WERI-Rb-1 (cell line): Measurements from ENCODE around the gene MRPS35.

ENCODE experiments used
- DNase-seq: peaks from one replicate; pipeline ENCODE4 v3.0.0-alpha.2; 2020
- H3K27ac ChIP-seq: fragments of 250-450 bp; sonication (Bioruptor Pico); 2 replicates; pipeline ENCODE4 v1.5.1; 2020; ENCODE audit warnings: mild to moderate bottlenecking, moderate library complexity
- H3K27me3 ChIP-seq: fragments of 250-450 bp; sonication (Bioruptor Pico); 2 replicates; pipeline ENCODE4 v1.5.1; 2021; ENCODE audit warnings: mild to moderate bottlenecking, low read depth, moderate library complexity; ENCODE audit not compliant: insufficient read depth, severe bottlenecking
- H3K36me3 ChIP-seq: fragments of 250-450 bp; sonication (Bioruptor Pico); 2 replicates; pipeline ENCODE4 v1.5.1; 2020; ENCODE audit warnings: mild to moderate bottlenecking, moderate library complexity
- H3K4me3 ChIP-seq: 2 replicates; pipeline ENCODE4 v1.5.1; 2011; ENCODE audit warnings: low read depth, mild to moderate bottlenecking, control low read depth, low read length
- H3K9me3 ChIP-seq: fragments of 250-450 bp; sonication (Bioruptor Pico); 2 replicates; pipeline ENCODE4 v1.5.1; 2021; ENCODE audit warnings: mild to moderate bottlenecking, moderate library complexity; ENCODE audit not compliant: severe bottlenecking
- CTCF ChIP-seq: IDR thresholded peaks from 2 replicates; pipeline ENCODE4 v1.5.1; 2011; ENCODE audit warnings: low read depth, mild to moderate bottlenecking, control low read depth, inconsistent platforms, low read length

MRPS35 gene

DNA sequence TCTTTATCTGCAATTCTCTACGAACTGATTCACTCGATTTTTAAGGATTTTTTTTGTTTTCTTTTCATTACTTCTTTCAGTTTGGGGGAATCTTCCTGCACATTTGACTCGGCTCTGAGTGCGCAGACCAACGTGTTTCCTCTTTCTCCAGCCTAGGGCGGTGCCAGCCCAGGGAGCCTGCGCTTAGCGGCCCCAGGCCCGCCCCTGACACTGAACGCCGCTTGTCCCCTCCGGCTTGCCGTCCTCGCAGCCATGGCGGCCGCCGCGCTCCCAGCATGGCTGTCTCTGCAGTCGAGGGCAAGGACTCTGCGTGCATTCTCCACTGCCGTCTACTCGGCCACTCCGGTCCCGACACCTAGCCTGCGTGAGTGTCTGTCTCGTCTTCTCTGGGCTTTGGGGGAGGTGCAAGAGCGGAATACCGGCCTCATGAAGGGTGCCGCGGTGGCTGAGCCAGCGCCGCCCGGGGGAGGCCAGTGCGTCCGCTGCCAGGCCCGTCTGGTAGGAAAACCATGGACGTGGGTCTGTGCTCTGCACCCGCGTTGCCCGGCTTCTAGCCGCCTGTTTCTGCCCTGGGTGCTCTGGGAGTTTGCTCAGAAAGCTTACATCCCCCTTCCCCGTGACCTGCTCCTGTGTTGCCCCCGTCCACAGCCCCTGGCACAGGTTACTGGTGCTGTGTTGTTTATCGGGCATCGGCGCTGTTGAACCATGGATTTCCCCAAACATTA lies at the start of gene MRPS35:
MRPS35 (plus strand) TSS at position 241 of the 725 bp plus-strand sequence; CDS start at position 253, 12 bp downstream.
- no peaks in the 10 kb centered on the region for H3K9me3 ChIP-seq
- no peak for TF ChIP-seq CTCF
- DNase-seq: peak; percentile 89

GRCh38 chr12:27665704-27666103 lies 44.9 kb upstream of the MRPS35 start:
- no peak overlapping the region for H3K4me3 ChIP-seq
- no peaks in the 10 kb centered on the region for H3K9me3 ChIP-seq
- H3K36me3 ChIP-seq: peaks cover 4% of the 10 kb centered on the region; the same call in 1 of the 2 replicates
- TF ChIP-seq CTCF: no peak
- DNase-seq: no peak
- no peak overlapping the region for H3K27ac ChIP-seq
- H3K27me3 ChIP-seq: no peaks in the 10 kb centered on the region

More for the DNA sequence above, at the start of gene MRPS35:
- Histone ChIP-seq H3K36me3 (peaks cover 17% of the 10 kb centered on the region), H3K27me3 (no peaks in the 10 kb centered on the region), H3K4me3 (peak within 1 kb of the TSS; percentile 100), H3K27ac (peak within 1 kb of the TSS; percentile 81)

GRCh38 chr12:27666510-27666909 lies 44.1 kb upstream of the MRPS35 start:
- DNase-seq: no peak
- H3K27me3 ChIP-seq: no peaks in the 10 kb centered on the region
- H3K36me3 ChIP-seq: peaks cover 4% of the 10 kb centered on the region; the same call in 1 of the 2 replicates
- H3K4me3 ChIP-seq: no peak overlapping the region
- no peak for TF ChIP-seq CTCF
- no peak overlapping the region for H3K27ac ChIP-seq
- H3K9me3 ChIP-seq: no peaks in the 10 kb centered on the region

DNA sequence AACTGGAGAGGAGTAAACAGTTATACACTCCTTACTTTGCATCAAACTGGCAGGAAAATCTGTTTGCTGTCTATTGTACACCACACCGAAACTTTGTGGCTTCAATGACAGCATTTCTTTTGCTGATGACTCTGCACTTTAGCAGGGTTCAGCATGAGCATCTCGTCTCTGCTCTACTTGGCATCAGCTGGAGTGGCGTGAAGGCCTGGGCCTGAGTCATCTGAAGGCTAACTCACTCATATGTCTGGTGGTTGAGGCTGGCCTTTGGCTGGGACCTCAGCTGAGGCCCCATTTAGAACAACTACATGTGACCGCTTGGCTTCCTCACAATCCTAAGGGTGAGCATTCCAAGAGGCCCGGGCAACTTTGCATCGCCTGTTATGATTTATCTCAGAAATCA lies 43.1 kb upstream of the MRPS35 start:
- Histone ChIP-seq H3K4me3 (no peak overlapping the region), H3K27me3 (no peaks in the 10 kb centered on the region), H3K9me3 (no peaks in the 10 kb centered on the region), H3K27ac (no peak overlapping the region), H3K36me3 (peaks cover 4% of the 10 kb centered on the region; the same call in 1 of the 2 replicates)
- no peak for DNase-seq
- no peak for TF ChIP-seq CTCF

DNA sequence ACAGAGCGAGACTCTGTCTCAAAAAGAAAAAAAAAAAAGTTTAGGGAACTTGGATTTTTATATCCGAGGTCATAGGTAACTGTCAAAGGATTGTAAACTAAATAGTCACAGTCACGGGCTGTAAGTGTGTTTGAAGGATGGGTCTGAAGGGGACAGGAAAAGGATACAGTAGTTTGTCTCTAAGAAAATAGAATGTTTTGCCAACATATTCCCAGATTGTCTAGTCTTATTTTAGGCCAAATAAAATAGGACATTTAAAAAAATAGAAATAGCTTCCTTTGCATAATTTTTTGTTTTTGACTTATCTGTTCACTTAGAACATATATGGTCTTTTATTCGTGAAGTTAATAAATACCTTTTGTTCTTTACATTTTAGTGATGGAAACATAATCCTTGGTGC lies 38.6 kb upstream of the MRPS35 start:
- no peak overlapping the region for H3K27ac ChIP-seq
- peaks cover 4% of the 10 kb centered on the region for H3K36me3 ChIP-seq
- H3K4me3 ChIP-seq: no peak overlapping the region
- TF ChIP-seq CTCF: no peak
- DNase-seq: no peak
- H3K9me3 ChIP-seq: no peaks in the 10 kb centered on the region
- H3K27me3 ChIP-seq: no peaks in the 10 kb centered on the region
